Activated T-helper 9 cell treated with anti-CD3 and anti-CD28 coated beads, Interleukin-2, amount 50 U/mL, for 16 hours (primary cell): Measurements from ENCODE around the gene BRIP1.

Source experiments
- DNase-seq: peaks from one replicate; pipeline ENCODE4 v3.0.0-alpha.2; 2020; ENCODE audit warnings: low read depth

BRIP1 gene

DNA sequence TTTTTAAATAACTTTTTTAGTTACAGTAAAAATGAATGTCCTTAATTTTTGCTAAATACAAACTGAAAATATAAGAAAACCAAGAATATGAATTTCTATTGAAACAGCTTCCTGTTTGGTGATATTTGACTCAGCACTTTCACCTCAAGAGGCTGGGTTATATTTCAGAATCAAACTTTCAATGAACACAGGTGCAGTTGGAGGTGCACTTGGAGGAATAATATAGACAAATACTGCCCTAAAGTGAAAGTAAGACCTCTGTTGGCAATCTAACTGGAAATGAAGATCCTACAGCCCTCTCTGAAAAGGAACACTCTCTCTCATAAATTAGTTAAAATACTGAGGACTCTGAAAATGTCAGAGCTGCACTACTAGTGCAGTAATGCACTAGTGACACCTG is 106.2 kb downstream of the BRIP1 start:
- DNase-seq: no peak

DNA sequence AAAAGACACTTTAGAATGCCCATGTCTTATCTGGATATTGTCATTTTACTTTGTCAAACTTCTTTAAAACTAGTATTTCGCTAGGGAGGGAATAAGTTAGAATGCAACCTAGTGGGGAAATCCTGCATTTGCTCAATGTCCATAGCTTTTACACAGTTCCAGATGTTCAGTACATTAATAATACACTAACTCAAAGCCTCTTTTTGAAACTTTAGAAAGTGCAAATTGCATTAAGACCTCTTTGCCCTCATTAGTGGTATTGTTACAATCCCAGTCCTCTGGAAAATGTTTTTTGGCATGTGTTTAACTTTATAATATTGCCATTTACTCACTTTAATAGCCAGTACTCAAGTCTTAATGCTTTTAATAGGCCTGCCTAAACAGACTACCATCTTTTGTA is 106.8 kb downstream of the BRIP1 start:
- DNase-seq: no peak

DNA sequence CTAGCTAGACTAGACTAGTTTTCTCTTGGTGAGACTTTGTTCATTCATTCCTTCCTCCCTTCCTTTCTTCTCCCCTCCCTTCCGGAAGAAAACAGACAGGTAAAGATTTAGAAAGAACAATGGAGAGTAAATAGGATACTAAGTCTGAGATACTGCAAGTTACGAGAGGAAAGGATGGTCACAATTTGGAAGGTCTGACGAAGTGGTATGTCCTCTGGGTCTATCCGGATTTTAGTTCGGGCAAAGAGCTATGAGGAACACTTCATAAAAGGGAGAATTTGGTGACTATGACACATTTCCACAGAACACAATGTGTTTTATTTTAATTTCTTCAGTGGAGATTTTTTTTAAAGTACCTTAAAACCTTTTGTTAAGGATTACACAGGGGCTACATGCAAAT is 107.7 kb downstream of the BRIP1 start:
- no peak for DNase-seq

GRCh38 chr17:61755078-61755477 is 108.2 kb downstream of the BRIP1 start:
- no peak for DNase-seq

DNA sequence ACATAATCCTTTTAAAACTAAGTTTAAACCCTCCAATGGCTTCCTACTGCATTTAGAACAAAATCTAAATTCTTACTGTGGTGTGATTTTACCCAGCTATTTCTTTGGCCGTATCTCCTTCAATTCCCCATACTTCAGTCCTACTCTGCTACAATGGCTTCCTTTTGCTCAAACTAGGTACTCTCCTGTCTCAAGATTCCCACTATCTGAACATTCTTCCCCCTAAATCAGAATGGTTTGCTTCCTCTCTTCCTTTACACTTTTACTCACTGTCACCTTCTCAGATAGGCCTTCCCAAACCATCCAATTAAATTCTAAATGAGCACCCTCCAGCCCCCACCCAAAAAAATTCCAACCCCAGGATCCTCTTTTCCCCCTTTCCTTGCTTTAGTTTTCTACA is 109.2 kb downstream of the BRIP1 start:
- DNase-seq: no peak

- no peak for DNase-seq
Measured at GRCh38 chr17:61753696-61754095, 109.6 kb downstream of the BRIP1 start.

- no peak for DNase-seq
Measured at GRCh38 chr17:61750656-61751055, 112.7 kb downstream of the BRIP1 start.

DNA sequence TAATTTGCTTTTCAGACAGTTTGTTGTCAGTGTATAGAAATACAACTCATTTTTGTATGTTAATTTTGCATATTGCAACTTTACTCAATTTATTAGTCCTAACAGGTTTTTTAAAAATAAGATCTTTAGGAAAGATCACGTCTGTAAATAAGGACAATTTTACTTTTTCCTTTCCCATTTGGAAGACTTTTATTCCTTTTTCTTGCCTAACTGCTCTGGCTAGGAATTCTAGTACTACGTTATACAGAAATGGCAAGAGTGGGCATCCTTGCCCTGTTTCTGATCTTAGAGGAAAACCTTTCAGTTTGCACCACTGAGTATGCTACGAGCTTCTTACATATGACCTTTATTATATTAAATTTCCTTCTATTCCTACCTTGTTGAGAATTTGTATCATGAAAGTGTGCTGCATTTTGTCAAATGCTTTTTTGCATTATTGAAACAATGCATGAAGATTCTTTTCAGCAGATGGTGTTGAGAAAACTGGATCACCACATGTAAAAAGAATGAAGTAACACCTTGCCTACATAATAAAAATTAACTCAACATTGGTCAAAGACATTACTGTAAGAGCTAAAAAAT is 113.4 kb downstream of the BRIP1 start:
- DNase-seq: no peak

DNA sequence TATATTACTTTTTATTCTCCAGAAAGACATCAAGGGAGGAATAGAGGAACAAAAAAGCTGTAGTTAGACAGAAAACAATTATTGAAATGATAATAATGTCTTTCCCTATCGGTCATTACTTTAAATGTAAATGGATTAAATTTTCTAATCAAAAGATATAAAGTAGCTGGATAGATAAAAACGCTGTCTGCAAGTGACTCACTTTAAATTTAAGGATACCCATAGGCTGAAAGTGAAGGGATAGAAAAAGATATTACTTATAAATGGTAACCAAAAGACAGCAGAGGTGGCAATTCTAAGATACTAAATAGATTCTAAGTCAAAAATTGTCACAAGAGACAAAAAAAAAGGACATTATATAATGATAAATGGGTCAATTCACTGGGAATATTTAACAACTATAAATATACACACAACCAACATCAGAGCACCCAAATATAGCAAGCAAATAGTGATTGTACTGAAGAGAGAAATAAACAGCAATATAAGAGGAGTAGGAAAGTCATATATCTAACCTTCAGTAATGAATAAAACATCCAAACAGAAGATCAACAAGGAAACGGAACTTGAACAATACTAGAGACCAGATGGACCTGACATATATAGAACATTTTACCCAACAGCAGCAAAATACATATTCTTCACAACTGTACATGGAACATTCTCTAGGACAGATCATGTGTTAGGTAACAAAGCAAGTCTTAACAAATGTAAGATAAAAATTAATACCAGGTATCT is 116.9 kb downstream of the BRIP1 start:
- DNase-seq: no peak

- DNase-seq: no peak
Measured at GRCh38 chr17:61744804-61745203, 118.5 kb downstream of the BRIP1 start.

DNA sequence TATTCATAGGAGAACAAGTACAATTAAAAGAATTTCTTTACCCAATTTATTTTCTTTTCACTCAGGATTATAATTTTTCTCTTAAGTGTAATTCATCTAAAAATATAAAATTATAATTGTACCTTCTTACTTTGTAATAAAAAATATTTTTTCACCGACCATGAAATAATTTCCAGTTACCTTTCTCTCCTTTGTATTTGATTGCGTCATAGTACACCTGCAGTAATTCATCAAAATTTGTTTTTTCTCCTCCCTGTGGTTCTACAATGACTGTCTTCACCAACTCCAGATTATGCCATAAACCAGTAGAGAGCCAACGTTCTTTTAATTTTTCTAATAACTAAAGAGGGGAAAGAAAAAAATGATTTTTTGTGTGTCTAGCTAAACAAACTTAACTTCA is 119.1 kb downstream of the BRIP1 start:
- no peak for DNase-seq

DNA sequence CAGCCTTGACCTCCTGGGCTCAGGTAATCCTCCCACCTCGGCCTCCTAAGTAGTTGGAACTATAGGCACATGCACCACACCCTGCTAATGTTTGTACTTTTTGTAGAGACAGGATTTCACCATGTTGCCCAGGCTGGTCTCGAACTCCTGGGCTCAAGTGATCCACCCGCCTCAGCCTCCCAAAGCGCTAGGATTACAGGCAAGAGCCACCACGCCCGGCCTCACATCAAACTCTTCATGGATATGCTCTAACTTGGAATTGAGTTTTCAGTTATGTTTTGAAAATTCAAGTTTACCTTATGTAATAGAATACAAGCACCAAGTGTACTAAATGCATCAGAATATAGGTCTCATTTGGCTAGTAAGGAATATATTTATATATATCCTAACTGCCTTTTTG is 119.6 kb downstream of the BRIP1 start:
- DNase-seq: no peak

- DNase-seq: no peak
Measured at GRCh38 chr17:61739002-61739401, 124.3 kb downstream of the BRIP1 start.

DNA sequence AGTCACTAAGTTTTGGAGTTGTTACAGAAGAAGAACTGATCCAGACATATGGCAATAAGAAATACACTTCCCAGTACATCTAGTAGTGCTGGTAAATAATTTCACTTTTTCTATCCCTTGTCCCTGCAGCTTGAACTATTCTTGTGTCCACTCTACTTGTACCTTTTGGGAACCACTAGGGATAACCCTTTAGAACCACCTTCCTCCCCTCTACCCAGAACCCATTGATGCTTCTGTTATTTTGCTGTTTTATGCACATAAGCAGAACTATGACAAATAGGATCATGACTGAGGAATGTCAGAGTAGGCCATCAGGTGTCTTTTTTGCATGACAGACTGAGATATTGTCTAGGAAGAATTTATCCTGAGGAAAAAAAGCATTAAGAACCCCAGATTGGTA is 125.1 kb downstream of the BRIP1 start:
- DNase-seq: no peak

- DNase-seq: no peak
Measured at GRCh38 chr17:61737820-61738219, 125.5 kb downstream of the BRIP1 start.

DNA sequence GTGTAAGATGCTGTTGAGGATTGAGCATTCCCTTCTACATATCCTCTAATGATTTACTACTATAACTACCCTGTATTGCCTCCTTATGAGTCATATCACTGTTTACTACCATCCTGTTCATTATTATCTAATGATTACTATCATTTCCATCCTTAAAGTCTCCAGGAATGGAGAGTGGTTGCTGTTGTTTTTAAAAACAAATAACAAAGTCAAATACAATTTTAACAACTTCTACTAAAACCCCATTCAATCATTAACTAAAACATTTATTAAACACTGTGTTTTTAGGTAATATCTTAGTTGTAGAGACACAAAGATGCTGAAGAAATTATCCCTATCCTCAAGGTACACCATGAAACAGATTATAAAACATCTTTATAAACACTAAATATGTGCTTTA is 126.9 kb downstream of the BRIP1 start:
- DNase-seq: no peak

DNA sequence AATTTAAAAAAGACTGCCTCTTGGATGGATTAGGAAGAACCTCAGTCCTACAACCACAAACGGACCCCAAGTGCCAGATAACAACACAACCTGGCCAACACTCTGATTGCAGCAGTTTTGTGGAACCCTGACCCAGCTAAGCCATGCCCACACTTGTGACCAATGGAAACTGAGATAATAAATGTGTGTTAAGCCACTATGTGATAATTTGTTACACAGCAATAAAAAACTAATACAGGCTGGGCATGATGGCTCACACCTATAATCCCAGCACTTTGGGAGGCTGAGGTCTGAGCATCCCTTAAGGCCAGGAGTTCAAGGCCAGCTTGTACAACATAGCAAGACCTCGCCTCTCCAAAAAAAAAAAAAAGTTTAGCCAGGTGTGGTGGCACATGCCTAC is 127.5 kb downstream of the BRIP1 start:
- DNase-seq: no peak

GRCh38 chr17:61734466-61734865 is 128.9 kb downstream of the BRIP1 start:
- no peak for DNase-seq

DNA sequence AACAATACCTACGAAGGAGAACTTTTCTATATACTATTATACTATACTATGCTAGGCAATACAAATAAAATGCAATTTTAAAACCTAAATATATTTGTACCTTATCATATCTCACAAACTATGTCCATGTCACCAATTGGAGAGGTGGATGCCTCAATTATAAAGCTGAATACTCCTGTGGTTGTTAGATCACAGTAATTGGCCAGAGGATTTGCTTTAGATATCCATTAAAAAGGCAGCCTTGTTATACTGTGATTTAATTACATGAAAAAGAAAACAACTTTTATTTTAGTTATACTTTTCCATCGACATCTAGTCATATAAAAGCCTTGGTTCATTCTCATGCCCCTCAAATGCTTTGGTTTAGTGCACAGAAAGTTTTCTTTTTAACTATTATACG is 129.3 kb downstream of the BRIP1 start:
- no peak for DNase-seq

- DNase-seq: no peak
Measured at GRCh38 chr17:61733021-61733420, 130.3 kb downstream of the BRIP1 start.

GRCh38 chr17:61732169-61732568 is 131.2 kb downstream of the BRIP1 start:
- DNase-seq: no peak

DNA sequence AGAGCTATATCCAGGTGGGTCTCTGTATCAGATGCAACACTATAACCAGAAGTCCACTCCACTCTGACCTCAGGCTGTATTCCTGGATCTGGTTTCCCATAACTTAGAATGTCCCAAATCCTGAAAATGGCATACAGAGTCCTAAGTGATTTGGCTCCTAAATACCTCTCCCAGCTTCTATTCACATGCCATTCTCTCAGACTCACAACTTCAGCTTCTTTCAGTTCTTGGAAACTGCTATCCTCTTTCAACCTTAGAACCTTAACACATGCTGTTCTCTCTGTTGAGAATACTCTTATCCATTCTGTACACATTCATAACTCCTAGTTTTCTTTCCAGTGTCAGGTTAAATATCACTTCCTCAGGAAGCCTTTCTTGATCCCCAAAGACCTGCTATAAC is 132.0 kb downstream of the BRIP1 start:
- no peak for DNase-seq

DNA sequence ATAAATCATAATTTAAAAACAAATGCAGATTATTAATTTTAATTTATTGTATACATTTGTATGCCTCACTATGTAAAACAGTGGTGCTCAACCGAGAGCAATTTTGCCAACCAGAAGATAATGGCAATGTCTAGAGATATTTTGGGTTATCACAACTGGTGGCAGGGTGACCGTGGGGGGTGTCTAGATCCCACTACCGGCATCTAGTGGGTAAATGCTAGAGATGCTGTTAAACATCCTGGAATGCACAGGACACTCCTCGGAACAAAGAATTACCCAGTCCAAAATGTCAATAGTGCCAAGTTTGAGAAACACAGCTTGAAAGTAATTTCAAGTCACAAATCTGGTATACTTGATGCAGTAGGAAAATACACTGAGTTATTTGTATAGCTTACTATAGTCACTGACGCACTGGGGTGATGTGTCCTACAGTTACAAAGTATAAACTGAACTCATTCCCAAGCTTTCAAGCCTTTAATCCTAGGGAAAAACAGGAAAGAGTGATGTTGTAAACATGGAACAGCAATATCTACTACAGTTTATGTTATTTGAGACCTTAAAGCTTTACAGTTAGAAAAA is 133.5 kb downstream of the BRIP1 start:
- DNase-seq: no peak

- no peak for DNase-seq
Measured at GRCh38 chr17:61728297-61728836, 135.0 kb downstream of the BRIP1 start.
